ENCODE data around the gene KIAA0753. TPM values are rescaled to one million over a fixed set of nuclear protein-coding genes. Genes with fewer than 3 reads are reported as not detected.

KIAA0753 gene
- total RNA-seq, 6 experiments from 2014 or later: 3.7 to 6.5 (median 4.9) TPM

DNA sequence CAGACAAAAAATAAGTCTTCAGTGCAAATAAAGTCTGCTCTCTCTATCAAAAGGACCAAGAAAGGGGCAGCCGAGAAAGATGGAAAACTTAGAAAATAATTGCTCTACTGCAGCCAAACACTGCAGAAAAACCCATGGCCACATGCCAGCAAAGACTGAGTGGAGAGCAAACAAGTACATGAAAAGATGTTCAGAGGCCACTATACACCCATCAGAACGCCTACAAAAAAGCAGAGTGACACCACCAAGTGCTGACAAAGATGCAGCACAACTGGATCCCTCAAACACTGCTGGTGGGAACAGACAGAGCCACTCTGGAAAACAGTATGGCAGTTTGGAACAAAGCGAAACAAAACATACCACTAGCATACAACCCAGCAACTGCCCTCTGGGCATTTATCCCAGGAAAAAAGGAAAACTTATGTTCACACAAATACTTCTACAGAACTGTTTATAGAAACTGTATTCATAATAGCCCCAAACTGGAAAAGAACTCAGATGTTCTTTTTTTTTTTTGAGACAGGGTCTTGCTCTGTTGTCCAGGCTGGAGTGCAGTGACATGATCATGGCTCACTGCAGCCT, 36.7 kb downstream of the KIAA0753 start:
- Histone ChIP-seq H3K9me3 (no peaks in the 10 kb centered on the region), H3K27ac (no peak overlapping the region), H3K4me3 (no peak overlapping the region), H3K27me3 (no peaks in the 10 kb centered on the region), H3K36me3 (peaks cover 0 to 13% (median 8%) of the 10 kb centered on the region in 4 donors), H3K4me1 (peaks cover 0 to 10% (median 0%) of the 10 kb centered on the region in 4 donors)
- peak in 1 of 3 donors; percentile 46 for DNase-seq
- 78% methylated on average over 3 of the region's 3 CpGs for WGBS (ENCODE audit: insufficient coverage, low coverage, low lambda C conversion rate, missing lambda C conversion rate)
- TF ChIP-seq, protein P1, sequence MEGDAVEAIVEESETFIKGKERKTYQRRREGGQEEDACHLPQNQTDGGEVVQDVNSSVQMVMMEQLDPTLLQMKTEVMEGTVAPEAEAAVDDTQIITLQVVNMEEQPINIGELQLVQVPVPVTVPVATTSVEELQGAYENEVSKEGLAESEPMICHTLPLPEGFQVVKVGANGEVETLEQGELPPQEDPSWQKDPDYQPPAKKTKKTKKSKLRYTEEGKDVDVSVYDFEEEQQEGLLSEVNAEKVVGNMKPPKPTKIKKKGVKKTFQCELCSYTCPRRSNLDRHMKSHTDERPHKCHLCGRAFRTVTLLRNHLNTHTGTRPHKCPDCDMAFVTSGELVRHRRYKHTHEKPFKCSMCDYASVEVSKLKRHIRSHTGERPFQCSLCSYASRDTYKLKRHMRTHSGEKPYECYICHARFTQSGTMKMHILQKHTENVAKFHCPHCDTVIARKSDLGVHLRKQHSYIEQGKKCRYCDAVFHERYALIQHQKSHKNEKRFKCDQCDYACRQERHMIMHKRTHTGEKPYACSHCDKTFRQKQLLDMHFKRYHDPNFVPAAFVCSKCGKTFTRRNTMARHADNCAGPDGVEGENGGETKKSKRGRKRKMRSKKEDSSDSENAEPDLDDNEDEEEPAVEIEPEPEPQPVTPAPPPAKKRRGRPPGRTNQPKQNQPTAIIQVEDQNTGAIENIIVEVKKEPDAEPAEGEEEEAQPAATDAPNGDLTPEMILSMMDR (IDR thresholded peaks at IDR 0.05): no peak
- no peak for TF ChIP-seq POLR2A (IDR thresholded peaks at IDR 0.05)
- no peak for ATAC-seq
- intact Hi-C loops (cut with DNase I): no loop called here

- Histone ChIP-seq H3K9me3 (no peaks in the 10 kb centered on the region), H3K27me3 (no peaks in the 10 kb centered on the region), H3K27ac (no peak overlapping the region), H3K4me3 (no peak overlapping the region), H3K36me3 (peaks cover 0 to 8% (median under 1%) of the 10 kb centered on the region in 4 donors), H3K4me1 (peaks cover 0 to 24% (median 6%) of the 10 kb centered on the region in 4 donors)
- intact Hi-C loops (cut with DNase I): no loop called here
- ATAC-seq (no peak), DNase-seq (no peak)
- TF ChIP-seq POLR2A (IDR thresholded peaks at IDR 0.05): no peak
- TF ChIP-seq, protein P1 (IDR thresholded peaks at IDR 0.05): no peak
- 91% methylated on average over 2 of the region's 2 CpGs for WGBS (ENCODE audit: insufficient coverage, low coverage, low lambda C conversion rate, missing lambda C conversion rate)
These were observed 38.4 kb downstream of the KIAA0753 start for GRCh38 chr17:6602141-6602540.

DNA sequence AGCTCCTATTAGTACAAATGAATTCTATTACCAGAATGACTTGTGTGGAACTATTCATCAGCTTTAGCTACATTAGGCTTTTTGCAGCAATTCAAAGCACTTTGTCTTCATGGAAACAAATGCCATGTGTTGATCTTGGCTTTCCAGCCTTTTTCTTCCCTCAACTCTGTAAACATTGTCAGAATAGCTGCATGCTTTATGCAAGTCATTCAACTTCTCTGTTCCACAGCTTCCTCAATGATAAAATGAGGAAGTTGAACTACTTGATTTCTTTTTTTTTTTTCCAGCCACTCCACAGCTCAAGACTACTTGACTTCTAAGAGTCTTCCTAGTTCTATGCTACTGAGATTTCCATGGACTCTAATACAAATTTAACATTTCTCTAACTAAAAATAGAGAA, 41.1 kb downstream of the KIAA0753 start:
- no peaks in the 10 kb centered on the region for H3K27me3 ChIP-seq
- H3K27ac ChIP-seq: no peak overlapping the region
- H3K4me1 ChIP-seq: peaks cover 0 to 24% (median 6%) of the 10 kb centered on the region in 4 donors
- H3K36me3 ChIP-seq: peaks cover 0 to 12% (median 3%) of the 10 kb centered on the region in 4 donors
- DNase-seq: no peak
- peak; percentile 47 to 74 (median 58) for ATAC-seq
- TF ChIP-seq, protein P1 (IDR thresholded peaks at IDR 0.05): no peak
- no peak for TF ChIP-seq POLR2A (IDR thresholded peaks at IDR 0.05)
- no peak overlapping the region for H3K4me3 ChIP-seq
- H3K9me3 ChIP-seq: no peaks in the 10 kb centered on the region
- intact Hi-C loops (cut with DNase I): no loop called here

GRCh38 chr17:6597727-6598126, 42.8 kb downstream of the KIAA0753 start:
- H3K27me3 ChIP-seq: no peaks in the 10 kb centered on the region
- ATAC-seq (peak; percentile 50 to 60 (median 56)), DNase-seq (no peak)
- peaks cover 0 to 12% (median 3%) of the 10 kb centered on the region in 4 donors for H3K36me3 ChIP-seq
- H3K4me3 ChIP-seq: no peak overlapping the region
- no peaks in the 10 kb centered on the region for H3K9me3 ChIP-seq
- no peak overlapping the region for H3K27ac ChIP-seq
- WGBS (ENCODE audit: insufficient coverage, low coverage, low lambda C conversion rate, missing lambda C conversion rate): 13% methylated on average over 1 of the region's 1 CpG
- intact Hi-C loops (cut with DNase I): no loop called here
- peaks cover 0 to 24% (median 6%) of the 10 kb centered on the region in 4 donors for H3K4me1 ChIP-seq
- TF ChIP-seq POLR2A (IDR thresholded peaks at IDR 0.05): no peak
- TF ChIP-seq, protein P1 (IDR thresholded peaks at IDR 0.05): no peak
